Astrocyte (in vitro differentiated cells and primary cell): ENCODE results near the gene SLC35D3. TPM values are rescaled to one million over a fixed set of nuclear protein-coding genes. Genes with fewer than 3 reads are reported as not detected.
"Not testable (repeated sequence)": the region's sequence is repeated elsewhere in the genome, so short reads cannot be mapped to it uniquely, and the experiment has no call there.

ENCODE experiments used
- DNase-seq: peaks from one replicate; pipeline ENCODE4 v3.0.0-alpha.2; 2010; ENCODE audit warnings: low read depth
- FAIRE-seq: peaks from 2 replicates; lab custom pipeline; 2011; peaks lifted over from hg19 to GRCh38; lab: Jason Lieb, UNC
- H2AFZ ChIP-seq: 2 replicates; pipeline ENCODE4 v1.6.0; 2012; ENCODE audit warnings: low read depth, low read length, inconsistent platforms
- H3K27ac ChIP-seq: 2 replicates; pipeline ENCODE4 v1.5.1; 2011; ENCODE audit warnings: low read depth, low read length, inconsistent platforms
- H3K27me3 ChIP-seq: 2 replicates; pipeline ENCODE4 v1.6.0; 2011; ENCODE audit warnings: low read length, inconsistent platforms; ENCODE audit not compliant: insufficient read depth
- H3K36me3 ChIP-seq: 2 replicates; pipeline ENCODE4 v1.5.1; 2011; ENCODE audit warnings: low read length, inconsistent platforms; ENCODE audit not compliant: insufficient read depth
- H3K4me1 ChIP-seq: 2 replicates; pipeline ENCODE4 v1.5.1; 2011; ENCODE audit warnings: low read length, inconsistent platforms; ENCODE audit not compliant: insufficient read depth
- H3K4me2 ChIP-seq: 2 replicates; pipeline ENCODE4 v1.6.0; 2012; ENCODE audit warnings: low read length, inconsistent platforms
- H3K4me3 ChIP-seq: 2 replicates; pipeline ENCODE4 v1.5.1; 2011; ENCODE audit warnings: low read depth, mild to moderate bottlenecking, low read length, inconsistent platforms; ENCODE audit not compliant: insufficient read depth
- H3K79me2 ChIP-seq: 2 replicates; pipeline ENCODE4 v1.6.0; 2012; ENCODE audit warnings: mild to moderate bottlenecking, low read length, inconsistent platforms; ENCODE audit not compliant: insufficient read depth
- H3K9ac ChIP-seq: 2 replicates; pipeline ENCODE4 v1.6.0; 2012; ENCODE audit warnings: mild to moderate bottlenecking, low read length, inconsistent platforms
- H3K9me3 ChIP-seq: 2 replicates; pipeline ENCODE4 v1.5.1; 2012; ENCODE audit warnings: low read depth, mild to moderate bottlenecking, low read length, inconsistent platforms; ENCODE audit not compliant: insufficient read depth
- H4K20me1 ChIP-seq: 2 replicates; pipeline ENCODE4 v1.6.0; 2012; ENCODE audit warnings: low read length, inconsistent platforms; ENCODE audit not compliant: insufficient read depth
- H3K27ac Mint-ChIP-seq: one replicate; pipeline ENCODE4 v1.8.0; 2021; ENCODE audit warnings: mild to moderate bottlenecking, mixed read lengths; ENCODE audit not compliant: unreplicated experiment
- H3K27me3 Mint-ChIP-seq: one replicate; pipeline ENCODE4 v1.8.0; 2021; ENCODE audit warnings: low read depth, mixed read lengths; ENCODE audit not compliant: unreplicated experiment
- H3K36me3 Mint-ChIP-seq: one replicate; pipeline ENCODE4 v1.8.0; 2021; ENCODE audit warnings: low read depth, mixed read lengths; ENCODE audit not compliant: unreplicated experiment
- H3K4me1 Mint-ChIP-seq: one replicate; pipeline ENCODE4 v1.8.0; 2021; ENCODE audit warnings: low read depth, mixed read lengths; ENCODE audit not compliant: unreplicated experiment
- H3K4me3 Mint-ChIP-seq: one replicate; pipeline ENCODE4 v1.8.0; 2021; ENCODE audit warnings: mild to moderate bottlenecking, moderate library complexity, mixed read lengths; ENCODE audit not compliant: unreplicated experiment
- H3K9me3 Mint-ChIP-seq: one replicate; pipeline ENCODE4 v1.8.0; 2021; ENCODE audit warnings: mild to moderate bottlenecking, mixed read lengths; ENCODE audit not compliant: unreplicated experiment
- EZH2 ChIP-seq: IDR thresholded peaks from 2 replicates; pipeline ENCODE4 v1.6.1; 2012; ENCODE audit warnings: mild to moderate bottlenecking, low read length, inconsistent platforms; ENCODE audit not compliant: insufficient read depth
- total RNA-seq: library from RNA; stranded (reverse); gene quantifications from 2 replicates; pipeline ENCODE4 v1.2.1, GENCODE V29; 2021
- TF ChIP-seq, protein P1 (sequence below): IDR thresholded peaks from 2 replicates; pipeline ENCODE4 v1.5.1; 2011; ENCODE audit warnings: low read depth, mild to moderate bottlenecking, inconsistent platforms, low read length, moderate library complexity; ENCODE audit not compliant: insufficient read depth

The SLC35D3 gene
- total RNA-seq, 1 donor from 2014 or later, result not detected

DNA sequence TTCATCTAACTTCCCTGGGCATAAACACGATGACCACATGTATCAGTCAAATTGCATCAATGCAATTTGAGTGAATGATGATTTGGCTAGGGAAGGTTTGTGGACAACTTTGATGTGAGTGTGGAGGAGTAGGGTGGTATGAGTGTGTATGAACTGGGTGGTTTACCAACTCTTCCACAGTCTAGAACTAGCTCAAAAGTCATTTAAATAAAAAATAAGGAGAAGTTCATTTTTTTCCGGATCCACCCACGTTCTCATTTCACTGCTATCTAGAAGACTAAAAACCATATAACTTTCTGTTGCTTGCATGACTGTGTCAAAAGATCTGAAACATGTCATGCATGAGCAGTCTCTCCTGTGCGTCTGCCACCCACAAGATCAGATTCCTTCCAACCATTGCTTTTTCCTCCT is 23.6 kb downstream of the SLC35D3 start:
- H3K36me3 ChIP-seq, result no peaks in the 10 kb centered on the region
- H3K4me1 ChIP-seq, result no peaks in the 10 kb centered on the region
- no peak overlapping the region for H3K9ac ChIP-seq
- no peak overlapping the region for H2AFZ ChIP-seq
- Mint-ChIP-seq H3K27me3 (peaks cover 2% of the 10 kb centered on the region), H3K36me3 (no peaks in the 10 kb centered on the region), H3K27ac (no peak overlapping the region), H3K4me3 (no peak overlapping the region), H3K9me3 (peaks cover 4% of the 10 kb centered on the region), H3K4me1 (no peaks in the 10 kb centered on the region)
- H3K79me2 ChIP-seq, result no peaks in the 10 kb centered on the region
- H3K4me2 ChIP-seq, result no peak overlapping the region
- FAIRE-seq, result no peak
- no peak overlapping the region for H3K4me3 ChIP-seq
- no peaks in the 10 kb centered on the region for H4K20me1 ChIP-seq
- H3K9me3 ChIP-seq, result no peaks in the 10 kb centered on the region
- no peaks in the 10 kb centered on the region for H3K27me3 ChIP-seq
- DNase-seq, result no peak
- TF ChIP-seq EZH2, result no peak
- TF ChIP-seq, protein P1, sequence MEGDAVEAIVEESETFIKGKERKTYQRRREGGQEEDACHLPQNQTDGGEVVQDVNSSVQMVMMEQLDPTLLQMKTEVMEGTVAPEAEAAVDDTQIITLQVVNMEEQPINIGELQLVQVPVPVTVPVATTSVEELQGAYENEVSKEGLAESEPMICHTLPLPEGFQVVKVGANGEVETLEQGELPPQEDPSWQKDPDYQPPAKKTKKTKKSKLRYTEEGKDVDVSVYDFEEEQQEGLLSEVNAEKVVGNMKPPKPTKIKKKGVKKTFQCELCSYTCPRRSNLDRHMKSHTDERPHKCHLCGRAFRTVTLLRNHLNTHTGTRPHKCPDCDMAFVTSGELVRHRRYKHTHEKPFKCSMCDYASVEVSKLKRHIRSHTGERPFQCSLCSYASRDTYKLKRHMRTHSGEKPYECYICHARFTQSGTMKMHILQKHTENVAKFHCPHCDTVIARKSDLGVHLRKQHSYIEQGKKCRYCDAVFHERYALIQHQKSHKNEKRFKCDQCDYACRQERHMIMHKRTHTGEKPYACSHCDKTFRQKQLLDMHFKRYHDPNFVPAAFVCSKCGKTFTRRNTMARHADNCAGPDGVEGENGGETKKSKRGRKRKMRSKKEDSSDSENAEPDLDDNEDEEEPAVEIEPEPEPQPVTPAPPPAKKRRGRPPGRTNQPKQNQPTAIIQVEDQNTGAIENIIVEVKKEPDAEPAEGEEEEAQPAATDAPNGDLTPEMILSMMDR, result no peak
- no peak overlapping the region for H3K27ac ChIP-seq

DNA sequence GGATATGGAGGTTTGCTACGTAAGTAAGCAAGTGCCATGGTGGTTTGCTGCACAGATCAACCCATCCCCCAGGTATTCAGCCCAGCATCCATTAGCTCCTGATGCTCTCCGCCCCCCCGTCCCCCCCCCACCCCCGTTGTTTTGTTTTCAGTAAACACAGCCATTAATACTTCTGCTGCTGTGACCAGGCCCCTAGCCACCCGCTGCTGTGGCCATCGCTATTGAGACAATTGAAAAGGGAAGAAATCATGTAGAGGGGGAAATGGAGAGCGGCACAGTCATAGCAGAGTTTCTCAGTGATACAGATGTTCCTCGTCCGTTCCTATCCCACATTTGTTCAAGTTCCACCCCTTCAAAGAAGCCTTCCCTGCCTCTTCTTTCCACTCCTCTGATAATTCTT is 24.9 kb downstream of the SLC35D3 start:
- no peak overlapping the region for H3K27ac ChIP-seq

DNA sequence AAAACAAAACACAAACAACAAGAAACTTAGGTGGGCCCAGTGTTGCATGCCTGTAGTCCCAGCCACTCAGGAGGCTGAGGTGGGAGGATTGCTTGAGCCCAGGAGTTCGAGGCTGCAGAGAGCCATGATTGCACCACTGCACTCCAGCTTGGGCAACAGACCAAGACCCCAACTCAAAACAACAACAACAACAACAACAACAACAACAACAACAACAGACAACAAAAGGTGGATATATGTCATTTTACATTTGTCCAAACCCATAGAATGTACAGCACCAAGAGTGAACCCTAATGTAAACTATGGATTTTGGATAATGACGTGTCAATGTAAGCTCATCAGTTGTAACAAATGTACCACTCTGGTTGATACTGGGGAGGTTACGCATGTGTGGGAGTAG is 27.9 kb downstream of the SLC35D3 start:
- not testable (repeated sequence) for H2AFZ ChIP-seq, DNase-seq, H3K4me1 ChIP-seq, H3K27ac Mint-ChIP-seq, H3K27me3 ChIP-seq, H3K79me2 ChIP-seq, H3K4me1 Mint-ChIP-seq, H3K4me3 Mint-ChIP-seq, H3K4me2 ChIP-seq, H3K9me3 Mint-ChIP-seq, H3K36me3 Mint-ChIP-seq, FAIRE-seq, H4K20me1 ChIP-seq, H3K36me3 ChIP-seq, H3K9ac ChIP-seq, H3K9me3 ChIP-seq, H3K27ac ChIP-seq, H3K4me3 ChIP-seq, H3K27me3 Mint-ChIP-seq

More for the DNA sequence above, 24.9 kb downstream of the SLC35D3 start:
- no peaks in the 10 kb centered on the region for H3K36me3 Mint-ChIP-seq
- H3K9me3 Mint-ChIP-seq, result peaks cover 4% of the 10 kb centered on the region
- no peak overlapping the region for H3K9ac ChIP-seq
- H2AFZ ChIP-seq, result no peak overlapping the region
- FAIRE-seq (no peak), DNase-seq (no peak)
- no peak overlapping the region for H3K27ac Mint-ChIP-seq
- no peaks in the 10 kb centered on the region for H3K4me1 ChIP-seq
- no peaks in the 10 kb centered on the region for H3K4me1 Mint-ChIP-seq
- H3K36me3 ChIP-seq, result no peaks in the 10 kb centered on the region
- peaks cover 2% of the 10 kb centered on the region for H3K27me3 Mint-ChIP-seq
- no peak overlapping the region for H3K4me3 ChIP-seq
- H3K4me2 ChIP-seq, result no peak overlapping the region
- H3K27me3 ChIP-seq, result no peaks in the 10 kb centered on the region
- H4K20me1 ChIP-seq, result no peaks in the 10 kb centered on the region
- H3K9me3 ChIP-seq, result no peaks in the 10 kb centered on the region
- no peak overlapping the region for H3K4me3 Mint-ChIP-seq
- TF ChIP-seq, protein P1, result no peak
- no peak for TF ChIP-seq EZH2
- H3K79me2 ChIP-seq, result no peaks in the 10 kb centered on the region
